NCI-H1417 (cell line): ENCODE results near the gene SLC1A4.
A peak's percentile ranks its signal among the peaks of the same experiment; 100 is the strongest.

ENCODE experiments used
- DNase-seq, 3 experiments: peaks; one replicate each; lab custom pipeline; 2025; lab: John Stamatoyannopoulos, UW

SLC1A4 gene

DNA sequence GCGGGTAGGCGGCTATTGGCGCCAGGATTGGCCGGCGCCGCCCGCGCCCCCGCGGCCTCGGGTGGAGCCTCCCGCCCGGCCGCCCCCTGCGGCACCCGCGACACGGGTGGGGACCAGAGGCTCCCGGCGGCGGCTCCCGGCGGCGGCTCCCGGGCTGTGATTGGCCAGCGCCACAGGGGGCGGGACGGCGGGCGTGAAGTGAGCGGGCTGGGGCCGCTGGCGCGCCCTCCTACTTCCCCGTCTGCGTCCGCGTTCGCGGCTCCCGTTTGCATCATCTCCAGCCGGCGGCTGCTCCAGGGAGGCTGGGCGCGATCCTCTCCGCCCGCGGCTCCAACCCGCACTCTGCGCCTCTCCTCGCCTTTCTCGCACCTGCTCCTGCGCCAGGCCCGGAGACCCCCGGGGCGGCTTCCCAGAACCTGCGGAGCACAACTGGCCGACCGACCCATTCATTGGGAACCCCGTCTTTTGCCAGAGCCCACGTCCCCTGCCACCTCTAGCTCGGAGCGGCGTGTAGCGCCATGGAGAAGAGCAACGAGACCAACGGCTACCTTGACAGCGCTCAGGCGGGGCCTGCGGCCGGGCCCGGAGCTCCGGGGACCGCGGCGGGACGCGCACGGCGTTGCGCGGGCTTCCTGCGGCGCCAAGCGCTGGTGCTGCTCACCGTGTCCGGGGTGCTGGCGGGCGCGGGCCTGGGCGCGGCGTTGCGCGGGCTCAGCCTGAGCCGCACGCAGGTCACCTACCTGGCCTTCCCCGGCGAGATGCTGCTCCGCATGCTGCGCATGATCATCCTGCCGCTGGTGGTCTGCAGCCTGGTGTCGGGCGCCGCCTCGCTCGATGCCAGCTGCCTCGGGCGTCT, at the start of gene SLC1A4:
Gene SLC1A4 (plus strand): TSS at position 274 of the 856 bp plus-strand sequence. CDS start 245 bp downstream, at position 519.
- peak; percentile 98 to 99 (median 98) for DNase-seq

DNA sequence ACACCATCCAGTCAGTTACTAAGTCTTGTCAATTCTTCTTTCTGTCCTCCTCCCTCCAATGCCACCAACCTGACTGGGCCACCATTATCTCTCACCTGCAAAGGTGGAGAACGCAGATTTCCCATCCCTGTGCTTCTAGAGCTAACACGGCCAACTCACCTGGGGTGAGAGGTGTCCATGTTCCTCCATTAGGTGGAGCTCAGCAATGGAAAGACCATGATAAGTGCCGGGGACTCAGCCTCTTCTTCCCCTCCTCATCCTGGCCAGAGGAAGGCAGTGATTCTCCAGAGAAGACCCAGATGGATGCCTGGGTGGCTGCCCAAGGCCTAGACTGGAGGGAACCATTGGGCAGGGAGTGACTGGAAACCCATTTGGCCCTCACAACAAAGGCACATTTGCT, 48.1 kb upstream of the SLC1A4 start:
- DNase-seq = no peak

DNA sequence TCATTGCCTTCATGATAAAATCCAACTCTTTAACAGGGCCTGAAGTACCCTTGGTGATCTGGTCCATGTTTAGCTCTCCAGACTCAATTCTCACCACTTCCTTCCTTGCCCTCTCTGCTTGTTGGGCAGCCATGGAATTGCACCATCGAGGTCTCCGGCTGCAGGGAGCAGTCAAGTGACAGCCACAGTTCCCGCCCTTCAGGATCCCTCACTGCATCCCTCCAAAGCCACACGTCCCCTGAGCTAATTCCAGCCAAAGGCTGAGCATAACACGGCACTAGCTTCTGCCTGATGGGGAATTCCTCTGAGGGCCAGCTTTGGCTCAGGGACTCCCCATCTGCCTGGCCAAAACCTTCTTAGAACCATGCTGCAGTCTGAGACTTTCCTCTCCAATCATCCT, 47.4 kb upstream of the SLC1A4 start:
- DNase-seq = no peak

DNA sequence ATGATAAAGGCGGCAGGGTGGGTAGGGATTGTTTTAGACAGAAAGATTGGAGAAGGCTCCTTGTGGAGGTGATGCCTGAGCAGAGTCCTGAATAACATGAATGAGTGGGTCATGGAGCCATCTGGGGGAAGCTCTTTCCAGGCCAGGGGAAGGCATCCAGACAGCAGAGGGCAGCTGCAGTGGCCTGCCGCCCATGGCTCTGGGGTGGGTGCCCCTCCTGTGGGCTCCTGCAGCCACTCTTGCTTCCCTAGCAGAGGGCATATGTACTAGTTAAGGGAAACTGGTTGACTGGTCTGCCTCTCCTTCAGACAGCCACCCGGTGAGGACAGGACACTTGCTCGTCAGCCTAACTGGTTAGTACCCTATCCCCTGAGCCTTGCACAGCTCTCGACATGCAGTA, 46.5 kb upstream of the SLC1A4 start:
- no peak for DNase-seq

DNA sequence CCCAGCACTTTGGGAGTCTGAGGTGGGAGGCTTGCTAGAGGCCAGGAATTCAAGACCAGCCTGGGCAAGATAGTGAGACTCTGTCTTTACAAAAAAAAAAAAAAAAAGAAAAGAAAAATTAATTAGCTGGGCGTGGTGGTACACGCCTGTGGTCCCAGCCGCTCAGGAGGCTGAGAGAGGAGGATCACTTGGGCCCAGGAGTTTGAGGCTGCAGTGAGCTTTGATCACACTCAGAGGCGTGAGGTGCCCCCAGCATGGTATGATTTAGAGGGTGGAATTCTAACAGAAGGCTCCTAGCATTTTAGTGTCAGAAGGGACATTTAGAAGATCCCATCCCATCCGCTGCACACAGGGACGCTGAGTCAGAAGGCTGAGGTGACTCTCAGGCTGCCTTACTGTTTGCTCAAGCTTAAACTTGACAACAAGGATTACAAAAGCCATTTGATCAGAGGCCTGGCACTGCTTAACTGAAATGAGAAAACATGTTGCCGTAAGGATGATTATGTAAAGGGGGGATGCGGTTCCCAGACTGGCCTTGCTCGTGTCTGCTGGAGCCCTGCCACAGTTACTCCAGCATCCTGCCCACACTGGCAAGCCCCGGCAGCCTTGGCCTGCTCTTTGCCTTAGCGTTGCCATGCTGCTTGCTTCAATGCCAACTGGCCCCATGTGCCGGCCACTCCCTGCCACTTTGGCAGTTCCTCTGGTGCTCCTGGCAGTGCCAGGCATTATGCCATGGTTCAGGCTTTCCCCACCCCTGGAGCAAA, 45.6 kb upstream of the SLC1A4 start:
- no peak for DNase-seq

DNA sequence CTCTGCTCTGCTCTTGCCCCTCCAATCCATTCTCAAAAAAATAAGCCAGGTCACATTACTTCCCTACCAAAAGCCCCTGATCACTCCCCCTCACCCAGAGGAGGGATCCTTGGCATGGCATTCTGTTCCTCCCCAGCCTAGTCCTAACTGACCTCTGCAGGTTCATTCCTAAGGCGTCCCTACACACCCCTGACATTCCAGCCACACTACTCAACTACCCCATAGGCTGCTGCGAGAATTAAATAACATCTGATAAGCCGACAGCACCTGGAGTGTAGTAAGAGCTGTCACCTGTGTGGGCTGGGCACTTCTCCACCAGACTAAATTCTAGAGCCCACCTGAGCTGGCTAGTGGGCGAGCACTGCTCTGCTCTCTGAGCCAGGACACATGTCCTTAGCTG, 44.7 kb upstream of the SLC1A4 start:
- DNase-seq = no peak

DNA sequence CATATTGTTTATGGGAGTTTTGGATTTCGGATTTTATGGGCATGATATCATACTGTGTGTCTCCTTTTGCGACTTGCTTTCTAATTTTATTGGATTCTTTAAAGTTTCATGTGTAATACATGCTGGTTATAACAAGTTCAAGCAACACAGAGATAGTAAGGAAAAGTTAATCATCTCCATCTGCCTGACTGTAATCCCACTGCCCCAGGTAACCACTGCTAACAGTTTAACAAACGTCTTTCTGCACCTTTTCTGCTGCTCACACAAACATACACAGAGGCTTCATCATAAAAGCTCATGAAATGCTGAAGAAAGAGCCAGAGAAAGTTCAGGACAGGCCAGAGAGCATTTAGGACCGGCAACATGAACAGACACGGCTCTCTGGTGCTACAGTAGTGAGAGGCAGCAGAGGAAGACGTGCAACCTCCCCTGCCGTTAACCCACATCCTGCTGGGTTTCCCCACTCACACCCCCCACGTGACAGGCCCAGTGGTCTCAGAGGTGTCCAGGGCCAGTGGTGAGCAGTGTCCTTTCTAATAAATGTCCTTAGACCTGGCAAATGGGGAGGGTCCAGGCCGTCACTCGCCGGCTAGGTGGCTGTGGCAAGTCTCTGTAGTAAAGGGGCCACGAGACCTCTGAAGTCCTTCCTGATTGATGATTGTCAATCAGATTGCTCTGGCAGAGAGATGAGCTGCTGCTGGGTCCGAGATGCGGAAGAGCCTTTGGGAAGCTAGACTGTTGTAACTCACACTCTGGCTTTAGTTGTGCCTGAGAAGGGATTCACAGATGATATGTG, 43.0 kb upstream of the SLC1A4 start:
- no peak for DNase-seq

DNA sequence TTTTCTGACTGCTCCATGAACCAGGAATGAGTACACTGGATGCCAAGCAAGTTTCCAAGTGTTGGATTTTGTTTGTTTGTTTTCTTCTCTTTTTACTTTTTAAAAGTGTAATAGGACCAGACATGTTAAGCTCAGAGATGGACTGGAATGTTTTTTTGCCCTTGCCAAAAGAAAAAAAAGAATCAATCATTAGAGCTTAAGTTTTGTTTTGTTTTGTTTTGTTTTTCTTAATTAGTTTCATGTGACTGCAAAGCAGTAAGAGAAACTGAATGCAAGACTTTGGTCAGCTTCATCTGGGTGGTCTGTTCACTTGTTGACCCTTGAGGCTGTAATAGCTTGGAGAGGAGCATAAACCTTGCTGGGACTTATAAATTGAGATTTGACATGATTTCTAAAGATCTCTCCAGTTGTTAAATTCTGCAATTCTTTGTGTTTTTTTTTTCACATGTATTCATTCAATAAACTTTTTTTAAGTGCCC, 42.4 kb upstream of the SLC1A4 start:
- DNase-seq = no peak

DNA sequence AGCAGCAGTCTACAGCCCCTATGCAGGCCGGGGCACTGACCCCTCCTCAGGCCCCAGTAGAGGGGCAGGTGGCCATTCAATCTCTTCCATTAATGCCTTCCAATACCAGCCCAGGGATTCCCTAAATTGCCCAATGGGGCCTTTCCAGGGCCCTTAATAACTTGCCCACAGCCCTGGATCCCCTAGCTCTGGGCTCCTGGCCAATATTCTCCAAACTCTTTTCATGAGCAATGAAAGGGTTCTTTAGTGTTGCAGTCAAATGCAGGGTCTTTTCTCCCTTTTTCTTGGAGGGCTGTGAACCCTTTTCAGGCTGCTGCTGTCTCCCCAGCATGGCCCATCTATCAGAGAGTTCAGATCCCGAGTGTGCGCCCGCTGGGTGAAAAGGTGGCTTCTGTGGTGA, 41.3 kb upstream of the SLC1A4 start:
- no peak for DNase-seq

DNA sequence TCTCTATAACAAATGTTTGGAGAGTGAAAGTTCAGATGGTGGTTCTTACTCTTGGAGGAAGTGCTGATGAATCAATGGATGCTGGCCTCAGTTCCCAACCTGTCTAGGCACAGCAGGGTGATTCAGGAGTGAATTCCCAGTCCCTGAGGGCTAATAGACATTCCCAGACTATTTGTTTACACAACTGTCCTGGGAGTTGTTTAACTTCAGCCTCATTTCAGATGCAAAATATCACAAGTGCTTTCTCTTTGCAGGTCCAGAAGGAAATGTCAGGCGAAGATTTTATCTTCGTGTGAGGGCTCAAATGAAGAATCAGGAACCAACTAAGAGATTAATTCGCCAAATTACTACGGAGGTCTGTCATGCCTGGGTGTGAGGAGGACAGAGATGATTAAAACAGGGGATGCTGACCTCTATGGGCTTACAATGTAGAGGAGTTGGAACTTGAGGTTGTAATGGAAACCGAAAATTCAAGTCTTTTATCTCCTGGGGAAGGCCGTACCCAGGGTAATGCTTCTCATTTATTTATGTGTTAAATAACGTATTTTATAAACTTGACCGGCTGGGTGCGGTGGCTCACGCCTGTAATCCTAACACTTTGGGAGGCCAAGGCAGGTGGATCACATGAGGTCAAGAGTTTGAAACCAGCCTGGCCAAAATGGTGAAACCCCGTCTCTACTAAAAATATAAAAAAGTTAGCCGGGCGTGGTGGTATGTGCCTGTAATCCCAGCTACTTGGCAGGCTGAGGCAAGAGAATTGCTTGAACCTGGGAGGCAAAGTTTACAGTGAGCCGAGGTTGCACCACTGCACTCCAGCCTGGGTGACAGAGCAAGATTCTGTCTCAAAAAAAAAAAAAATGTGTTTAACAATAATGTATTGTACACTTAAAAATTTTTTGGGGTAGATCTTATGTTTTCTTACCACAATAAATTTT, 38.7 kb upstream of the SLC1A4 start:
- DNase-seq = peak in 1 of 3 experiments; percentile 41

DNA sequence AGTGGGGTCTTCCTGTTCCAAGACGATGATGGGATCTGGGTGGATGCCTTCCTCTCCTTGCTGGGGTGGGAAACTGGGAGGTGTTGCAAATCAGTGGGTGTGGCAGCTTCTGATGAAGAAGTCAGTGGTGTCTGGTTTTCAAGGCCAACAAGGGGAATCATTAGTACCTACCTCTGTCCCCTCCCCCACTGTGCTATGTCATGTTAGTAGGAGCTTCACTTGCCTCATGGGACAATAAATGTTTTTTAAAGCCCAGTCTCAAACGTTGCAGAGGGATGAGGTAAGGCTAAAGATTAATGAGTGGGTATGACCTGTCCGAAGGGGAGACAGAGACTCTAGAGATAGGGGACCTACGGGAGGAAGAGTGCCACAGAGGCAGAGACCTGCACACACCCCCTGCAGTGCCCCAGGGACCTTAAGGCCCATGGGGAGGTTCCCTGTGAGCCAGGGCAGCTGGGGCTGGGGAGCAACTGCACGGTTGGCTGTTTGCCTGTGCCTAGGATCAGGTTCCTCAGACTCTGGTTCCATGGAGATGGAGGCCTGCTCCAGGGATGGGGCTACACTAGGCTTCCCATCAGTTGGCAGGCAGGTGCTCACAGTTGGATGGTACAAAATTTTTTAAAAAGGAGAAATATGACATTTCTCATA, 37.8 kb upstream of the SLC1A4 start:
- no peak for DNase-seq

DNA sequence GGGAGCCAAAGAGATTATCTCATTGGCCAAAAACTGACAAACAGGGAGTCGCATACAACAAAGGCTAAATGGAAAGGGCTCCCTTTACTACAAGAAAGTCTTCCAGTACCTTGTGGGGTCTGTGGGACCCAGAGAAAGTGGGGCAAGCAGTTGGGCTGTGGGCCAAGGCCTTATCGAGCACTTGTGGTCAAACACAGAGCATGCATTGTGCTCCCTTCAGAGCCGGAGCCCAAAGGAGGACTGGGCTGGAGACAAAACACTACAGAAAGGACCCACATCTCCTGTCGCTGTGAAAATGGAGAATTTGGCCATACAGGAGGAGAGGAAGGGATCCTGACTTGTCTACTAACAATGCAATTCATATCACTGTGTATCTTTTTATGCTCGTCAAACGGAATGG, 37.1 kb upstream of the SLC1A4 start:
- no peak for DNase-seq

DNA sequence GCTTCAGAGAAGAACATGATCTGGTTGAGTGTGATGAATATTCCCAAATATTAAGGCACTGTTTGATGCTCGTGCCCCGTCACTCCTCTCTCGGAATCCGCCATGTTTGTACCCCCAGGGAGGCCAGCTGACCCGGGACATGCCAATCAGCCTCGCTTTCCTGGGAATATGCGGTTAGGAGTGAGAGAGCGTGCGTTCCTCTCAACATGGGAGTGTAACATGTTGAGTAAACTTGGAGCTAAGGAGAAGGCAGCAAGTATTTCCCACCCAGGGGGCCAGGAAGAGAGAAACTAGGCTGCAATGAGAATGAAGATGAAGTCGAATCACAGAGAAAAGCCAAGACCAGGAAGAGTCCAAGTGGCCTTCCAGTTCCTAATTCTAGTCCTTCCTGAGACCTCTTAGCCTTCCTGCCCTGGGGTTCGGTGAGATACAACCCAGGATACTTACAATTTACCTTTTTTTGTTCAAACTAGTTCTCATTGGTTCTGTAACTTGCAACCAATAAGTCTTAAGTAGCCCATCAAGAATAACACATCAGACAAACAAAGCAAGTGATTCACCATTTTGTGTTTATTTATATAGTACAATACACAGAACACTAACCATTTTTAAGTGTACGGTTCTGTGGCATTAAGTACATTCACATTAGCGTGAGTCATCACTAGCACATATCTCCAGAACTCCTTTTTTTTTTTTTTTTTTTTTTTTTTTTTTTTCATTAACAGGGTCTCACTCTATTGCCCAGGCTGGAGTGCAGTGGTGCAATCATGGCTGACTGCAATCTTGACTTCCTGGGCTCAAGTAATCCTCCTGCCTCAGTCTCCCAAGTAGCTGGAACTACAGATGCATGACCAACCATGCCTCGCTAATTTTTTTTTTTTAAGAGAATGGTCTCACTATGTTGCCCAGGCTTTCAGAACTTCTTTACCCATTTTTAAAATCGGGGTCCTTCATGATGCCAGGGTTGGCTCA, 36.4 kb upstream of the SLC1A4 start:
- no peak for DNase-seq

DNA sequence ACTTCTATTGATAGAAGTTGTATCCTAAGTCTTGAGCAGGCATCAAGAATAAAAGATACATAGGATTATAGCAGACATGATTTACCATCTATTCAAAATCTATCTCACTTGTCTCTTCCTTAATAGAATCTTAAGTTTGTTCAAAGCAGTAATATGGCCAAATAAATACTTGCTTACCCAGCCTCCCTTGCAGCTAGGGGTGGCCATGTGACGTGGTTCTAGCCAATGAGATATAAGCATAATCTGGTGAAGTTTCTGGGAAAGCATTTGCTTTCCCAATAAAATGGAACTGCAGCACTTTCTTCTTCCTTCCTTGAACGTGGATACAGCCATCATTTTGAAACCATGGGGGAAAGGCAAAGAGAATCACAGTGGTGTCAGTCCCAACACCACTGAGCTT, 33.7 kb upstream of the SLC1A4 start:
- DNase-seq = no peak

DNA sequence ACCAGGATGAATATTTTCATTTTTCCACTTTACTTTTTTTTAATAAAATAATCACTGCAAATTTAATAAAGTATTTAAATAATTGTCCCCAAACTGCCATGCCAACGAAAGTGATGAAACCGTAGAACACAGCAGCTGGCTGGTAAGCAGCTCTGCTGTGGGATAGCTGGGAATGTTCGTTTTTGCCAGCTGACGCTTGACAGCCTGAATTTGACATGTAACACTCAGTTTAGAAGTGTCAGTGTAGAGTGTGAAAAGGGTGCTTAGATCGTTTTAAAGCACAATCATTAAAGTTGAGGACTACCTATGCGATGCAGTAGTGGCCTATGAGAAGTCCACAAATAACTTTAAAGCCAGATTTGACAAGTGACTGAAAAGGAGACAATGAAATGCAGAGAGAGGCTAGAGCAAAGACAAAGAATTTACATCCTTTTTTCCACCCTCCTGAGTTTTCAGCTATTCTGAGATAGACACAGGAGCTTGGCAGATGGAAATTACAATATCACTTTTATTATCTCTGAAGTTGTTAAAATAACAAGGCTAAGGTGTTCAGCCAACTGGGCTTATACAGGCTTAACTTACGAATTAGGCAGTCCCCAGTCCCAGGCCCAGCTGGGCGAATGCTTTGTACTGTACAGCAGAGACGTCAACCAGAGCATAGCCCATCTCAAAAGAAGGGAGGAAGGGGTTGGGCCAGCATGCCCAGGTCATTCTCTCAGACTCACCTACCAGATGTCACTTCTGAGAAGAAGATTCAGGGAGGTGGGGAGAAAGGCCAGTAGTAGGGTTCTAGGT, 31.9 kb upstream of the SLC1A4 start:
- DNase-seq = no peak

DNA sequence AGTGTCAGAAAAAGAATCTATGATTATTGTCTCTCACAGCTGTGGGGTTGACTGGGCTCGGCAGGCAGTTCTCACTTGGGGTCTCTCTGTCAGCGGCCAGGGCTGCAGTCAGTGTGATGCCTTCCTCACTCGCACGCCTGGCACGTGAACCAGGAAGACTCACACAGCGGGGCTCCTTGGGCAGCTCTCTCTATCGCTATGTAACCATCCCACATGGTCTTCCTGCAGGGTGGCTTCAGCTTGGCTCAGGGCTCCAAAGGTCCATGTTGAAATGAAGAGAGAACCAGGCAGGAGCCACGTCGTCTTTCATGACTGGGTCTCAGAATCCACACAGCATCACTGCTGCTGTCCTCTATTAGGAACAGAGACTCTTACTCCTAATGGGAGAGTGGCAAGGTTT, 30.6 kb upstream of the SLC1A4 start:
- no peak for DNase-seq

DNA sequence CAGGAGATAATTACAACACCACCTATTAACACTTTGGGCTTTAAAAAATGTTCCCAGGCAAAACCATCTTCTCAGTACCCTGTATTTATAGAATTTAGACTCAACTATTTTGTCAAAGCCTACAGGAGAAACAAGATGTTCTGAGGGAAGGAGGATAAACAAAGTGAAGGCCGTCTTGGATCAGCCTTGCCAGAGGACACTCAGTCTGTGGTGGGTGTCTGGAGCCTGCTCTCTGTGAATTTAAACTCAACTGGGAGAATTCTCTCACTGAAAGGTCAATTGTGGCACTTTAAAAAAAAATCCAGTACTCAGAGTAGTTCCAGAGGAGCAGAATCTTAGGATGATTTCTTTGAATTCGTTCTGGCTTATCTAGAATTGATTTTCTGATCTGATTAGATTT, 28.4 kb upstream of the SLC1A4 start:
- DNase-seq = no peak

DNA sequence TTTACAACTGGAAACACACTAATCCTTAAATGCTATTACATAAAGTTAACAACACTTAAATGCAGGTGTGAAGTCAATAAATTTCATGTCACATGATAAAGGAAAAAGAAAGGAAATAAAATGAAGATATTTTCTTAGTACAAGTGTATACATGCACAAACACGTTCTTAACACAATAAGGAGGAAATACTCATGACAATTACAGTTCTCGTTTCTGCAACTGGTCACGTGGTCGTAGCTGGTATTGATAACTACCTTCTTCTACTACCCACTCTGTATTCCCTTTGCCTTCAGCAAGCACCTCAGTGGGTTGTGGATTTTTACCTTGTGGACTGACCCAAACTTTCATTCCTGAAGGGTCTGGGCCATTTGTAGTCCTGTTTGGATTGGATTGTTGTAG, 26.1 kb upstream of the SLC1A4 start:
- DNase-seq = peak in 1 of 3 experiments; percentile 57

DNA sequence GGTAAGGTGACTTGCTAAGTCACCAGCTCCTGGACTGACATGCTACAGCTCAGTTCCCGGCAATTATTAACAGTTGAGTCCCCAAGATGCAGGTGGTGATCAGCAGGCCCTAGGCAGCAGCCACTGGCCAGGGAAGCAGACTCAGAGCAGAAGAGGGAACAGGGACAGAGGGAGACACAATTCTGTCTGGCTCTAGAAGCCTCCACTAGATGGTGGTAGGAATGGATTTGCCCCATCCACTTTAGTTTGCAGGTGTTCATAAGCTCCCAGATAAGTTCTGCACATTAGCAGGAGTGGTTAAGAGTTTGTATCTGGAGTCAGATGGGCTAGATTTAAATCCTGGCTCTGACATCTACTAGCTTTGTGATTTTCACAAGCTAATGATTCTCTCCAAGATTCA, 25.5 kb upstream of the SLC1A4 start:
- DNase-seq = no peak
